OCI-LY1 (cell line): ENCODE results near the gene CELF4.

Experiments
- H2AFZ ChIP-seq: fragments of 200-600 bp; sonication (generic), shearing (Covaris generic); 2 replicates; pipeline ENCODE4 v1.6.0; 2014; ENCODE audit warnings: antibody characterized with exemption, mild to moderate bottlenecking, low read length
- H3F3A ChIP-seq: fragments of 200-600 bp; sonication (generic), shearing (Covaris generic); 2 replicates; pipeline ENCODE4 v1.6.0; 2014; ENCODE audit warnings: mild to moderate bottlenecking, antibody characterized with exemption, low read length, moderate library complexity; ENCODE audit not compliant: insufficient read depth
- H3K27ac ChIP-seq: fragments of 200-600 bp; sonication (generic); 2 replicates; pipeline ENCODE4 v1.5.1; 2014; ENCODE audit warnings: low read length, mixed run types, mild to moderate bottlenecking, low read depth; ENCODE audit not compliant: poor library complexity, severe bottlenecking
- H3K27me3 ChIP-seq: fragments of 200-600 bp; sonication (generic); 2 replicates; pipeline ENCODE4 v1.6.0; 2014; ENCODE audit warnings: antibody characterized with exemption, mild to moderate bottlenecking, low read length, moderate library complexity; ENCODE audit not compliant: insufficient read depth
- H3K36me3 ChIP-seq: fragments of 200-600 bp; sonication (generic); 2 replicates; pipeline ENCODE4 v1.6.1; 2014; ENCODE audit warnings: mild to moderate bottlenecking, antibody characterized with exemption, low read length, moderate library complexity, mixed read lengths; ENCODE audit not compliant: insufficient read depth
- H3K4me1 ChIP-seq: fragments of 200-600 bp; sonication (generic); 2 replicates; pipeline ENCODE4 v1.5.1; 2014; ENCODE audit warnings: mild to moderate bottlenecking, low read length, moderate library complexity; ENCODE audit not compliant: insufficient read depth, severe bottlenecking
- H3K4me2 ChIP-seq: fragments of 200-600 bp; sonication (generic), shearing (Covaris generic); 2 replicates; pipeline ENCODE4 v1.6.1; 2014; ENCODE audit warnings: low read length
- H3K4me3 ChIP-seq: fragments of 200-600 bp; sonication (generic); 2 replicates; pipeline ENCODE4 v1.5.1; 2014; ENCODE audit warnings: low read length, low read depth, mild to moderate bottlenecking, mixed read lengths; ENCODE audit not compliant: poor library complexity, severe bottlenecking
- H3K79me2 ChIP-seq: fragments of 200-600 bp; shearing (Covaris generic); 2 replicates; pipeline ENCODE4 v1.6.1; 2016; ENCODE audit warnings: mixed run types, low read length, mixed read lengths; ENCODE audit not compliant: insufficient read depth
- H3K9ac ChIP-seq: fragments of 200-600 bp; sonication (generic), shearing (Covaris generic); 2 replicates; pipeline ENCODE4 v1.6.1; 2014; ENCODE audit warnings: mild to moderate bottlenecking, low read length, mixed read lengths
- H3K9me2 ChIP-seq: fragments of 200-600 bp; sonication (generic), shearing (Covaris generic); 2 replicates; pipeline ENCODE4 v1.6.1; 2014; ENCODE audit warnings: low read depth, mild to moderate bottlenecking, low read length, mixed read lengths
- H3K9me3 ChIP-seq: fragments of 200-600 bp; shearing (Covaris generic); 2 replicates; pipeline ENCODE4 v1.6.1; 2014; ENCODE audit warnings: low read length, mixed read lengths
- H4K20me1 ChIP-seq: fragments of 200-600 bp; sonication (generic), shearing (Covaris generic); 2 replicates; pipeline ENCODE4 v1.6.0; 2016; ENCODE audit warnings: mild to moderate bottlenecking, low read length; ENCODE audit not compliant: insufficient read depth
- CTCF ChIP-seq: fragments of 200-600 bp; sonication (generic), shearing (Covaris generic); IDR thresholded peaks from 2 replicates; pipeline ENCODE4 v1.5.1; 2017; ENCODE audit warnings: mild to moderate bottlenecking, antibody characterized with exemption, low read length, moderate library complexity, mixed read lengths
- EZH2 ChIP-seq: fragments of 200-600 bp; sonication (generic), shearing (Covaris generic); IDR thresholded peaks from 2 replicates; pipeline ENCODE4 v1.8.0; 2017; ENCODE audit warnings: borderline replicate concordance, mixed run types, mild to moderate bottlenecking, antibody characterized with exemption, low read length, moderate library complexity, mixed read lengths

CELF4 gene

GRCh38 chr18:37378336-37379010 lies 187.1 kb downstream of the CELF4 start:
- TF ChIP-seq CTCF, result no peak
- no peak for TF ChIP-seq EZH2
- Histone ChIP-seq H3K27ac (no peak overlapping the region), H3F3A (no peaks in the 10 kb centered on the region), H3K9me2 (no peaks in the 10 kb centered on the region), H3K4me1 (no peaks in the 10 kb centered on the region), H3K4me3 (no peak overlapping the region), H3K36me3 (no peaks in the 10 kb centered on the region), H3K79me2 (no peaks in the 10 kb centered on the region), H2AFZ (no peak overlapping the region), H3K27me3 (no peaks in the 10 kb centered on the region), H4K20me1 (no peaks in the 10 kb centered on the region), H3K9ac (no peak overlapping the region), H3K9me3 (no peaks in the 10 kb centered on the region), H3K4me2 (no peak overlapping the region)

GRCh38 chr18:37375181-37375580 lies 190.4 kb downstream of the CELF4 start:
- Histone ChIP-seq H3K4me2 (no peak overlapping the region), H3K27me3 (no peaks in the 10 kb centered on the region), H3K36me3 (no peaks in the 10 kb centered on the region), H3F3A (no peaks in the 10 kb centered on the region), H3K9me2 (no peaks in the 10 kb centered on the region), H4K20me1 (no peaks in the 10 kb centered on the region), H3K9ac (no peak overlapping the region), H3K9me3 (no peaks in the 10 kb centered on the region), H3K4me3 (no peak overlapping the region), H3K27ac (no peak overlapping the region), H3K4me1 (no peaks in the 10 kb centered on the region), H2AFZ (no peak overlapping the region), H3K79me2 (no peaks in the 10 kb centered on the region)
- TF ChIP-seq CTCF, result no peak
- no peak for TF ChIP-seq EZH2

- H3K4me3 ChIP-seq, result no peak overlapping the region
- no peaks in the 10 kb centered on the region for H3F3A ChIP-seq
- no peaks in the 10 kb centered on the region for H3K9me3 ChIP-seq
- no peaks in the 10 kb centered on the region for H3K4me1 ChIP-seq
- no peak overlapping the region for H2AFZ ChIP-seq
- no peaks in the 10 kb centered on the region; the same call in 1 of the 2 replicates for H3K27me3 ChIP-seq
- H3K36me3 ChIP-seq, result no peaks in the 10 kb centered on the region
- no peaks in the 10 kb centered on the region for H3K9me2 ChIP-seq
- H3K27ac ChIP-seq, result no peak overlapping the region
- no peaks in the 10 kb centered on the region for H4K20me1 ChIP-seq
- H3K4me2 ChIP-seq, result no peak overlapping the region
- H3K9ac ChIP-seq, result no peak overlapping the region
- no peak for TF ChIP-seq CTCF
- TF ChIP-seq EZH2, result no peak
- H3K79me2 ChIP-seq, result no peaks in the 10 kb centered on the region
Measured at GRCh38 chr18:37368110-37368954, 197.3 kb downstream of the CELF4 start.
